Erythroblast (primary cell): ENCODE measurements around the gene CCDC92.

Experiments used
- GATA1 ChIP-seq: IDR thresholded peaks from 2 replicates; pipeline ENCODE4 v1.6.1; 2011; ENCODE audit warnings: low read depth, mild to moderate bottlenecking, control low read depth, low read length, moderate library complexity
- POLR2A ChIP-seq: IDR thresholded peaks from 2 replicates; pipeline ENCODE4 v1.6.1; 2011; ENCODE audit warnings: mild to moderate bottlenecking, low read length

- no peak for TF ChIP-seq POLR2A
- TF ChIP-seq GATA1 = no peak
Observed at GRCh38 chr12:123929946-123930583, 42.6 kb downstream of the CCDC92 start.
